ENCODE data around the gene TMEM167B. TPM values are rescaled to one million over a fixed set of nuclear protein-coding genes. Genes with fewer than 3 reads are reported as not detected.

The TMEM167B gene
- total and polyA plus RNA-seq, 2 of the 4 experiments (the other 2 are of a cell fraction), result 21.6 to 32.1 TPM

GRCh38 chr1:109114342-109114674 lies 23.7 kb downstream of the TMEM167B start:
- no peak overlapping the region for H3K56ac ChIP-seq (ENCODE audit: extremely low read depth, insufficient read depth, low read length)
- H3K4me3 ChIP-seq (ENCODE audit: insufficient read depth, low read depth, low read length), result peak overlapping the region; percentile 49
- H4K5ac ChIP-seq (ENCODE audit: low read depth, low read length), result no peak overlapping the region
- H3K23ac ChIP-seq (ENCODE audit: low read depth, low read length), result no peak overlapping the region
- no peak overlapping the region for H2AK5ac ChIP-seq (ENCODE audit: low read depth, low read length)
- no peaks in the 10 kb centered on the region for H4K20me1 ChIP-seq (ENCODE audit: insufficient read depth, low read length)
- H3K36me3 ChIP-seq (ENCODE audit: control insufficient read depth, insufficient read depth, low read length), result no peaks in the 10 kb centered on the region
- H2AK9ac ChIP-seq (replicated peaks; ENCODE audit: low read depth, low read length, poor library complexity), result no peak overlapping the region
- no peak overlapping the region for H2BK5ac ChIP-seq (ENCODE audit: low read depth, low read length, poor library complexity, severe bottlenecking)
- H2BK20ac ChIP-seq (ENCODE audit: low read depth, low read length), result no peak overlapping the region
- H3K4me2 ChIP-seq (ENCODE audit: low read depth, low read length), result peak overlapping the region; percentile 72
- H3K4me1 ChIP-seq (ENCODE audit: control insufficient read depth, insufficient read depth, low read length), result peaks cover 2% of the 10 kb centered on the region; the same call in 1 of the 2 replicates
- no peaks in the 10 kb centered on the region for H3K9me3 ChIP-seq (ENCODE audit: control insufficient read depth, insufficient read depth, low read length)
- H4K91ac ChIP-seq (ENCODE audit: insufficient read depth, low read depth, low read length), result no peak overlapping the region
- H3K18ac ChIP-seq (ENCODE audit: low read depth, low read length), result no peak overlapping the region
- no peak overlapping the region for H3K4ac ChIP-seq (ENCODE audit: low read depth, low read length)
- H3K14ac ChIP-seq (replicated peaks; ENCODE audit: low read depth, low read length), result no peak overlapping the region; the same call in 1 of the 2 replicates
- H2BK15ac ChIP-seq (ENCODE audit: low read depth, low read length), result no peak overlapping the region
- no peaks in the 10 kb centered on the region for H3K79me1 ChIP-seq (ENCODE audit: low read depth in 1 of 2, low read length in 2 of 2)
- no TSS peak for BruUV-seq (replicated peaks)
- TF ChIP-seq MAFK (IDR thresholded peaks at IDR 0.05; ENCODE audit: low read depth, low read length) (peak; percentile 31; the same call in 1 of the 2 replicates), POLR2A (IDR thresholded peaks at IDR 0.05; ENCODE audit: low read depth, low read length) (no peak)
- H3K27ac ChIP-seq (ENCODE audit: insufficient read depth, low read length), result no peak overlapping the region
- H3K27me3 ChIP-seq (ENCODE audit: control insufficient read depth, insufficient read depth, low read length), result peaks cover 24% of the 10 kb centered on the region
- H4K8ac ChIP-seq (ENCODE audit: low read depth in 2 of 2, low read length in 2 of 2), result no peak overlapping the region
- WGBS, 2 experiments (ENCODE audit: extremely low coverage in 2 of 2, insufficient read length in 1 of 2), result 16% methylated on average over 9 of the region's 12 CpGs; no CpG with 5 or more reads in 1 of the 2 experiments
- intact Hi-C loops (cut with micrococcal nuclease), result loop anchor here (5.0 kb wide), 1 partner anchor 152 kb away; the partner anchor contains the start of gene CLCC1
- DNase-seq (no peak), ATAC-seq (ENCODE audit: low read depth) (no peak)
- H2BK120ac ChIP-seq (ENCODE audit: low read depth, low read length), result no peak overlapping the region
- no peaks in the 10 kb centered on the region for H3K9me1 ChIP-seq (ENCODE audit: insufficient read depth, low read length)
- no peak overlapping the region for H3K9ac ChIP-seq (ENCODE audit: low read depth, low read length)
- CTCF ChIA-PET, result no interaction called here
- POLR2A ChIA-PET (ENCODE audit: unreplicated experiment), result no interaction called here
- peak overlapping the region; percentile 88 for H2AFZ ChIP-seq (replicated peaks; ENCODE audit: low read length, poor library complexity)
- dilution Hi-C loops (cut with HindIII; ENCODE audit: low sequenced_read_pairs, unreplicated experiment), result no loop called here
- in situ Hi-C loops (cut with MboI; ENCODE audit: low sequenced_read_pairs), result no loop called here
